Activated CD4-positive, alpha-beta T cell treated with anti-CD3 and anti-CD28 coated beads, Interleukin-2, amount 50 U/mL, for 1 hour (primary cell): ENCODE results near the gene ADSL.

Experiments used
- DNase-seq: peaks from one replicate; pipeline ENCODE4 v3.0.0-alpha.2; 2020

The ADSL gene

GRCh38 chr22:40328546-40329456, 17.5 kb upstream of the ADSL start:
- no peak for DNase-seq

GRCh38 chr22:40329466-40329865, 16.8 kb upstream of the ADSL start:
- no peak for DNase-seq

DNA sequence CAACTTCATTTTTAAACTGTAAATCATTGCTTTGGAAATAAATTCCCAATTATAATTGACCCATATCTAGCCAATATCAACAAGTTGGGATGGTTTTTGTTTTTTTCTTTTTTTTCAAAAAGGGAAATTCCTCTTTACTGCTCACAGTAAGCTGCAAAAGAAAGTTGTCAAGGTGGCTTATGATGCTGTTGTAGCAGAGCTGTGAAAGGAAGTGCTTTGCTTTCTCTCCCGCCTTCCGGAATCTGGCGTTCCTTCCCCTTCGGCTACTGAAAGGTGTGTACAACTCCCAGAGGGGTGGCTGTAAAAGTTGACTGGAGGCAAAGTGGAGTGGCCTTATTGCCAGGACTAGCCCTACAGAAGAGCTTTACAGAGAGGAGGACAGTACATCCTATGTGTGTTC, 16.2 kb upstream of the ADSL start:
- no peak for DNase-seq

- no peak for DNase-seq
Measured at GRCh38 chr22:40330615-40331014, 15.7 kb upstream of the ADSL start.

DNA sequence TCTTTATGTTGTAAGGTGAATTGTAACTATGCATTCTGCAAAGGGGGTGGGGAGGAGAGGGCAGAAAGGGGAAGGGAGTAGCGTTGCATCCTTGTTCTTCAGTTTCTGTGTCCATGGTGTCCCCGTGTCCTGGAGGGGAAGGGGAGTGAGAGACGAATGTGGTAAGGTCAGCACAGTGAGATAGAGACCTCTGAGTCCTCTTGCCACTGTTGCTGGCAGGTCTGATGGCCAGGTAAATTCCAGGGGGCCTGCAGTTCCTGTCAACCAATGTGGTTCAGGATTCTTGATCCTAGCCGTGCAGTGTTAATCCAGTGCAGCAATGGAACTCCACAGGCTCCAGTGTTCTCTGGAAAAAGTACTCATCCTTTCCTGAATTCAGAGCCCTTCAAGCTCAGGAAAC, 14.6 kb upstream of the ADSL start:
- no peak for DNase-seq

DNA sequence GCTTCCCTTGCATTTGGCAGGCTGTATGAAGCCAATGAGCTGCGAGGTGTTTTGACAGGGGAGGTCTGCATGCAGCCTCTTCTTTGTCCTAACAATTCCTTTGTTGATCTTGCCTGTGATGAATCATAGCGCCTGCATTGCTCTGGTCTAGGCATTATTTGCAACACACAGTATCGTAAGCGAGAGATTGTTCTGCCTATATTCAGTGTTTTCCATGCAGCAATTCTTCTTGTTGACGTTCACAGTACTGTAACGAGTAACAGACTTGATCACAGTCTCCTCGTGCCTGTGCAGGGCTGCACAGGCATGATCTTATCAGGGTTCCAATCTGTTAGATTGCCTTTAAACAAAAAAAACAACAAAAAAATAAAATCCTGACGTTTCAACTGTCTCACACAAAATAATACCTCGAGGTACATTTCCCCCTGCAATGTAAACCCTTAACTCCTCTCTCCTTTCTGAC, 13.9 kb upstream of the ADSL start:
- DNase-seq = no peak

- DNase-seq = no peak
Measured at GRCh38 chr22:40334060-40334459, 12.2 kb upstream of the ADSL start.

DNA sequence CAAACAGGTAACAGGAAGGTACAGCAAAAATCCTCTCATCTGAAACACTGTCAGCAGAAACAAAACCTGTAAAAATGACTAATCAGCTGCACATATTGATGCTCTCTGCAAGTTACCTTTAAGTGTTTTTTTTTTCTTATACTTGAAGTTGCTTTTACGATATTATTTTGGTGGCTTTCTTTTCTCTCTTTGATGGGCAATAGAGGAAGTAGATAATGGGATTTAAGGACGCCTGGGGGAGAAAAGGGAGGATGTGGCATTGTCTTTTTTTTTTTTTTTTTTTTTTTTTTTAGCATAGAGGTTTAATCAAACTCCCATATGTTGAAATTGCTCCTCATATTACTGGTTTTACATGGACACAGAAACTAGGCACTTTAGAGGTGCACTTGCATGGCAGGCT, 11.4 kb upstream of the ADSL start:
- no peak for DNase-seq

GRCh38 chr22:40335358-40335757, 10.9 kb upstream of the ADSL start:
- DNase-seq = no peak

- DNase-seq = no peak
Measured at GRCh38 chr22:40340044-40340443, 6.3 kb upstream of the ADSL start.

GRCh38 chr22:40341604-40342003, 4.7 kb upstream of the ADSL start:
- no peak for DNase-seq

DNA sequence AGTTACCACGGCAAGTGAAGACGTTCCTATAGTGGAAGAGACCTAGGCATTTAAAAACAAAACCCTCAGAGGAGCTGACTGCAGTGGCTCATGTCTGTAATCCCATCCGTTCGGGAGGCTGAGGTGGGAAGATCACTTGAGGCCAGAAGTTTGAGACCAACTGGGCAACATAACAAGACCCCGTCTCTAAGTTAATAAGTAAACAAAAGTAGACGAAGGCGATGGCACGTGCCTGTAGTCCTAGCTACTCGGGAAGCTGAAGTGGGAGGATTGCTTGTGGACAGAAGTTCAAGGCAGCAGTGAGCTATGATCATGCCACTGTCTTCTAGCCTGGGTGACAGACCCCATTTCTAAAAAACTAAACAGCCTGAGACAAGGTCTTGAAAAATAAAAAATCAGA, 3.8 kb upstream of the ADSL start:
- no peak for DNase-seq

DNA sequence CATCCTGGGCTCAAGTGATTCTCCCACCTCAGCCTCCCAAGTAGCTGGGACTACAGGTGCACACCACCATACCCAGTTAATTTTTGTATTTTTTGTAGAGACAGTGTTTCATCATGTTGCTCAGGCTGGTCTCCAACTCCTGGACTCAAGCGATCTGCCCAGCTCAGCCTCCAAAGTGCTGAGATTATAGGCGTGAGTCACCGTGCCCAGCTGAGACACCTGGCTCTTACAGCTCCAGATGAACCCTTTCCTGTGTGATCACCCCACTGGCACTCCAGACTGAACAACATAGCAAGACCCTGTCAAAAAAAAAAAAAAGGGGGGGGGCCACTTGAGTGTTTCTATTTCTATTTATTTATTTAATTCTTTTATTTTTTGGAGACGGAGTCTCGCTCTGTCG, 1.0 kb upstream of the ADSL start:
- DNase-seq = peak; percentile 44

DNA sequence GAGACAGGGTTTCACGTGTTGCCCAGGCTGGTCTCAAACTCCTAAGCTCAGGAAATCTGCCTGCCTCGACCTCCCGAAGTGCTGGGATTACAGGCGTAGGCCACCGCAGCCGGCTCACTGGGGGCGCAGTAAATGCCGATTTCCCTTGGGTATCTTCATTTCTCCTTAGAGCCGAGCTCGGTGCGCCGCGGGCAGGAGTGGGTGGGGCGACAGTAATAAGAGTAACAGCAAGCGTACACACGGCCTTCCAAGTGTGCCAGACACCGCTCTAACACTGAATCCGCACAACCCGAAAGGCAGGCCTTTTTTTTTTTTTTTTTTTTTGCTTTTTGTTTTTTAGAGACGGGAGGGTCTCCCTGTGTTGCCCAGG, 500 bp upstream of the ADSL start:
- peak; percentile 60 for DNase-seq

- no peak for DNase-seq
Measured at GRCh38 chr22:40347300-40347699, 1.0 kb downstream of the ADSL start.

- peak; percentile 69 for DNase-seq
Measured at GRCh38 chr22:40348025-40348658, 1.8 kb downstream of the ADSL start.

GRCh38 chr22:40352763-40353162, 6.5 kb downstream of the ADSL start:
- DNase-seq = no peak

- DNase-seq = no peak
Measured at GRCh38 chr22:40361100-40361499, 14.8 kb downstream of the ADSL start.

- no peak for DNase-seq
Measured at GRCh38 chr22:40363059-40363458, 16.8 kb downstream of the ADSL start.

GRCh38 chr22:40364431-40364830, 18.1 kb downstream of the ADSL start:
- no peak for DNase-seq

- DNase-seq = no peak
Measured at GRCh38 chr22:40366068-40366467, 19.8 kb downstream of the ADSL start.

DNA sequence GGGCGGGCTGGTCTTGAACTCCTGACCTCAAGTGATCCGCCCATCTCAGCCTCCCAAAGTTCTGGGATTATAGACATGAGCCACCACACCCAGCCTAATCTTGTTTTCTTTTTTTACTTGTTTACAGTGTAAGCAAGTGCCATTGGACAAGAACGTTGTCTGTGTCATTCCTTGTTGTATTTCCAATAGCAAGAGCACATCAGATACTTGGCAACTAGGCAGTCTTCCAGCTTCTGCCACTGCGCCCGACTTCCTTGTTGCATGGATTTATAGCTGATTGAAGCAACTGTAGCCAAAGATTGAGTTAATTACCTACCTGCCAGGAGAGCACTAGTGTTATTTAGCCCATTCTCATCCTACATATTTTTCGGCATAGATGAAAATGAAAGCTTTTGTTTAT, 21.0 kb downstream of the ADSL start:
- no peak for DNase-seq

GRCh38 chr22:40368016-40368415, 21.7 kb downstream of the ADSL start:
- DNase-seq = no peak

DNA sequence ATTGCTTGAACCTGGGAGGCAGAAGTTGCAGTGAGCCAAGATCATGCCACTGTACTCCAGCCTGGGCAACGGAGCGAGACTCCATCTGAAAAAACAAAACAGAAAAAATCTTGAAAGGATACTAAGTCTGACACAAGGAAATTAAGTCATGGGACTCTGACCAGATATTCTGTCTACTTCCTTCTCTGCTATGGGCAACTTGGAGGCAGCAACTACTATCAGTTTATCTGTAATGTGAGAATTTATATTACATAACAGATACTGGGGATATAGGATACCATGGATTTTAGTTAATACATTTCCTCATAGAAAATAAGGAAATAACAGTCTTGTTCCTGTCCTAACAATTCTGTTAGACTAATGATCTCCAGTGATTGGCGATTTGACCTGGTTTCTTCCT, 22.5 kb downstream of the ADSL start:
- no peak for DNase-seq

DNA sequence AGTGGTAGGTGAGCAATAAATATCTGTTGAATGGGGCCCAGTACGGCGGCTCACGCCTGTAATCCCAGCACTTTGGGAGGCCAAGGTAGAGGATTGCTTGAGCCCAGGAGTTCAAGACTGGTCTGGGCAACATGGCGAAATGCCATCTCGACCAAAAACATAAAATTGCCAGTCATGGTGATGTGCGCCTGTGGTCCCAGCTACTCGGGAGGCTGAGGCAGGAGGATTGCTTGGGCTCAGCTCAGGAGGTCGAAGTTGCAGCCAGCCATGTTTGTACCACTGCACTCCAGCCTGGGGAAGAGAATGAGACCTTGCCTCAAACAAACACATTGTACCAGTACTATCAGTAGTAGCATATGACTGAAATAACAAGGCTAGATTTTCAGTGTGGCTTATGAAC, 28.3 kb downstream of the ADSL start:
- DNase-seq = no peak
